HG03469 (cell line): ENCODE data around the gene GNAT2.

ENCODE experiments used
- ATAC-seq: cut with Tn5 transposase; IDR thresholded peaks from one replicate; pipeline ENCODE4 v1.9.1; 2021; ENCODE audit warnings: mild to moderate bottlenecking, moderate library complexity, moderate number of reproducible peaks; ENCODE audit not compliant: unreplicated experiment

Gene GNAT2

GRCh38 chr1:109642626-109643025, 23.2 kb upstream of the GNAT2 start:
- no peak for ATAC-seq

GRCh38 chr1:109641861-109642260, 22.4 kb upstream of the GNAT2 start:
- ATAC-seq, result no peak

GRCh38 chr1:109641078-109641740, 21.8 kb upstream of the GNAT2 start:
- no peak for ATAC-seq

- ATAC-seq, result peak; percentile 63
Observed at GRCh38 chr1:109640285-109640865, 21.0 kb upstream of the GNAT2 start.

GRCh38 chr1:109639841-109640184, 20.4 kb upstream of the GNAT2 start:
- no peak for ATAC-seq

GRCh38 chr1:109639063-109639840, 19.8 kb upstream of the GNAT2 start:
- no peak for ATAC-seq

- no peak for ATAC-seq
Observed at GRCh38 chr1:109637446-109637845, 18.0 kb upstream of the GNAT2 start.

GRCh38 chr1:109636201-109636952, 17.0 kb upstream of the GNAT2 start:
- ATAC-seq, result no peak

GRCh38 chr1:109635862-109636200, 16.4 kb upstream of the GNAT2 start:
- ATAC-seq, result no peak

- no peak for ATAC-seq
Observed at GRCh38 chr1:109634771-109635750, 15.6 kb upstream of the GNAT2 start.

GRCh38 chr1:109634292-109634691, 14.9 kb upstream of the GNAT2 start:
- ATAC-seq, result no peak

- ATAC-seq, result no peak
Observed at GRCh38 chr1:109632671-109633346, 13.4 kb upstream of the GNAT2 start.

GRCh38 chr1:109631513-109632505, 12.4 kb upstream of the GNAT2 start:
- no peak for ATAC-seq

GRCh38 chr1:109630898-109631512, 11.6 kb upstream of the GNAT2 start:
- ATAC-seq, result no peak

- ATAC-seq, result no peak
Observed at GRCh38 chr1:109630081-109630897, 10.9 kb upstream of the GNAT2 start.

GRCh38 chr1:109629372-109630030, 10.1 kb upstream of the GNAT2 start:
- ATAC-seq, result no peak
